ENCODE results near the gene ATP8A2.

Gene ATP8A2

GRCh38 chr13:25860265-25860664 is 488.5 kb downstream of the ATP8A2 start:
- H3K4me1 ChIP-seq (ENCODE audit: insufficient read depth, low read length): no peaks in the 10 kb centered on the region; the same call in 1 of the 2 replicates
- no peaks in the 10 kb centered on the region for H3K9me3 ChIP-seq (ENCODE audit: control insufficient read depth, insufficient read depth, low read length)
- no peaks in the 10 kb centered on the region for H3K36me3 ChIP-seq (ENCODE audit: insufficient read depth, low read length)
- no peak overlapping the region for H3K9ac ChIP-seq (ENCODE audit: low read depth, low read length)

DNA sequence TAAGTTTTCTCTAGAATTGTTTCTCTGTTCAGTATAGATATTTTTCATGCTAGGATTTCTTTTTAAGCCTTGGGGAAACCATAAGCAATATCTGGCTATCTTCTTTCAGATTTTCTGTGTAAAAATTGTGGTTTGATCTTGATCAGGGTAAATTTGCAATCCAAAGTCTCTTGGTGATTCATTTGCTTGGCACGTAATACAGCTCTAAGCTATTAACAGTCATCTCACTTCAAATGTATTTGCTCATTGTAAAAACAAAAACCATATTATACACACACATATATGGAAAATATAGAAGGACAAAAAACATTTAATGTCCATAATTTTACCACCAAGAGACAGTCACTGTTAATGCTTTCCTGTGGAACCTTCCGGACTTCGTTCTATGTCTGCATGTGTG is 489.1 kb downstream of the ATP8A2 start:
- no peak overlapping the region for H3K9ac ChIP-seq (ENCODE audit: low read depth, low read length)
- no peaks in the 10 kb centered on the region for H3K9me3 ChIP-seq (ENCODE audit: control insufficient read depth, insufficient read depth, low read length)
- no peaks in the 10 kb centered on the region; the same call in 1 of the 2 replicates for H3K4me1 ChIP-seq (ENCODE audit: insufficient read depth, low read length)

GRCh38 chr13:25862156-25862555 is 490.4 kb downstream of the ATP8A2 start:
- Histone ChIP-seq H3K9me3 (ENCODE audit: control insufficient read depth, insufficient read depth, low read length) (no peaks in the 10 kb centered on the region), H3K4me1 (ENCODE audit: insufficient read depth, low read length) (no peaks in the 10 kb centered on the region; the same call in 1 of the 2 replicates), H3K36me3 (ENCODE audit: insufficient read depth, low read length) (no peaks in the 10 kb centered on the region), H3K9ac (ENCODE audit: low read depth, low read length) (no peak overlapping the region)

More for the DNA sequence above, 489.1 kb downstream of the ATP8A2 start:
- H3K36me3 ChIP-seq (ENCODE audit: insufficient read depth, low read length): no peaks in the 10 kb centered on the region

DNA sequence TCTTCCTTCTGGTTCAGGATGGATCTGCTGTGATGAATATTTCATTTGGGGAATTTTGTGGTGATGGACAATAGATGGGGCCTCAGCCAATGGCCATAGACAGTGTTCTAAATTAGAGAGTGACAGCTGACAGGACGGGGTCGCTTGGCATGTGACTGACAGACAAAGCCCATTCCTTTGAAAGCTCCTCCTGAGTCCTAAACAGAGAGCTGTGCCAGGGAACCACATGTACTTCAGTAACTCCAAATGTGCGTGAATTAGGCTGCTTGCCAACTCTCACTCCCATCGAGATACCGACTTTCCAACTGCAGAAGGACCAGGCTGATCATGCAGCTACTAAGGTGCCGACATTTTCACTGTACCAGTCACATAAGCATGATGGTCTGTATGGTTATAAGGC is 492.3 kb downstream of the ATP8A2 start:
- no peaks in the 10 kb centered on the region; the same call in 1 of the 2 replicates for H3K4me1 ChIP-seq (ENCODE audit: insufficient read depth, low read length)
- H3K9me3 ChIP-seq (ENCODE audit: control insufficient read depth, insufficient read depth, low read length): no peaks in the 10 kb centered on the region
- no peaks in the 10 kb centered on the region for H3K36me3 ChIP-seq (ENCODE audit: insufficient read depth, low read length)
- no peak overlapping the region for H3K9ac ChIP-seq (ENCODE audit: low read depth, low read length)

- Histone ChIP-seq H3K4me1 (ENCODE audit: insufficient read depth, low read length) (peaks cover 3% of the 10 kb centered on the region; the same call in 1 of the 2 replicates), H3K9me3 (ENCODE audit: control insufficient read depth, insufficient read depth, low read length) (no peaks in the 10 kb centered on the region), H3K36me3 (ENCODE audit: insufficient read depth, low read length) (no peaks in the 10 kb centered on the region), H3K9ac (ENCODE audit: low read depth, low read length) (no peak overlapping the region)
Observed at GRCh38 chr13:25864936-25865335, 493.2 kb downstream of the ATP8A2 start.

DNA sequence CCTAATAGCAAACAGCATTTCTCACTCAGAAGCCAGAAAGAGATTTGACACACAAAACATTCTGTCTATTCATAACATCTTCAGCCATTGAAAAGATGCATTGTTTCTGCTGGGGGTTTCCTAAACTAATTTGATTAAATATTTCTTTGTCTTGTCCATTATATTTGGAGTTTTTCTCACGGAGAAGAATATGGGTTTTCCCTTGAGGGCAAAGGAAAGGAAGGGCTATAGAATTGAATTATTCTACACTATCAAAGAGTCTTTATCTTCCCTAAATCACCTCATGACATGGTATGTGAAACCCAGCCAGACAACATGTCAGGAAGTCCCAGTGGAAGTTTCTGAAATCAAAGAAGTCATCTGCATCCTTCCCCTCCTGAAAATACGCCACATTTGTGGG is 493.6 kb downstream of the ATP8A2 start:
- no peak overlapping the region for H3K9ac ChIP-seq (ENCODE audit: low read depth, low read length)
- H3K36me3 ChIP-seq (ENCODE audit: insufficient read depth, low read length): no peaks in the 10 kb centered on the region
- no peaks in the 10 kb centered on the region for H3K9me3 ChIP-seq (ENCODE audit: control insufficient read depth, insufficient read depth, low read length)
- H3K4me1 ChIP-seq (ENCODE audit: insufficient read depth, low read length): peaks cover 7% of the 10 kb centered on the region

DNA sequence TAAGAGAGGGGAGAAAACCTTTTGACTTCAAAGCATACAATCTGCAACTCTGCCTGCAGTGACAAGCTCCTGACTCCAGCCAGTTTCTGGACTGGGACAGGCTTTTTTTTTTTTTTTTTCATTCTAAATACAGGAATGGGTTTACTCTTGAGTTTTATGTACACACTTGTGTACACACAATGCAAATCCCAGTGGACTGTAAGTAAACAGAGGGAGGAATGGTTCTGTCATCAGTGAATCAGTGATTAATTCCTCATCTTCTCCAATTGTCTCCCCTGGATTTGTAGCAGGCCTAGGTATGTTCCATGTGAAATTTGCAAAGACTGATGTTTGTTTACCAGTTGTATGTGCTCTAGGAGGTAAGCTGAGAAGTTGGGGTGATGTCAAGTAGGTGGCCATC is 495.3 kb downstream of the ATP8A2 start:
- H3K36me3 ChIP-seq (ENCODE audit: insufficient read depth, low read length): no peaks in the 10 kb centered on the region
- H3K9me3 ChIP-seq (ENCODE audit: control insufficient read depth, insufficient read depth, low read length): no peaks in the 10 kb centered on the region
- H3K4me1 ChIP-seq (ENCODE audit: insufficient read depth, low read length): peaks cover 14% of the 10 kb centered on the region; the same call in 1 of the 2 replicates
- no peak overlapping the region for H3K9ac ChIP-seq (ENCODE audit: low read depth, low read length)

- Histone ChIP-seq H3K36me3 (ENCODE audit: insufficient read depth, low read length) (no peaks in the 10 kb centered on the region), H3K9ac (ENCODE audit: low read depth, low read length) (no peak overlapping the region), H3K4me1 (ENCODE audit: insufficient read depth, low read length) (peaks cover 14% of the 10 kb centered on the region; the same call in 1 of the 2 replicates), H3K9me3 (ENCODE audit: control insufficient read depth, insufficient read depth, low read length) (no peaks in the 10 kb centered on the region)
Observed at GRCh38 chr13:25868490-25868889, 496.7 kb downstream of the ATP8A2 start.

GRCh38 chr13:25869941-25870340 is 498.2 kb downstream of the ATP8A2 start:
- no peaks in the 10 kb centered on the region for H3K36me3 ChIP-seq (ENCODE audit: insufficient read depth, low read length)
- H3K4me1 ChIP-seq (ENCODE audit: insufficient read depth, low read length): peaks cover 16% of the 10 kb centered on the region; the same call in 1 of the 2 replicates

GRCh38 chr13:25871389-25872125 is 499.8 kb downstream of the ATP8A2 start:
- Histone ChIP-seq H3K4me1 (ENCODE audit: insufficient read depth, low read length) (peaks cover 16% of the 10 kb centered on the region; the same call in 1 of the 2 replicates), H3K9ac (ENCODE audit: low read depth, low read length) (no peak overlapping the region), H3K36me3 (ENCODE audit: insufficient read depth, low read length) (no peaks in the 10 kb centered on the region), H3K9me3 (ENCODE audit: control insufficient read depth, insufficient read depth, low read length) (no peaks in the 10 kb centered on the region)

More at GRCh38 chr13:25869941-25870340, 498.2 kb downstream of the ATP8A2 start:
- no peak overlapping the region for H3K9ac ChIP-seq (ENCODE audit: low read depth, low read length)
- H3K9me3 ChIP-seq (ENCODE audit: control insufficient read depth, insufficient read depth, low read length): no peaks in the 10 kb centered on the region

DNA sequence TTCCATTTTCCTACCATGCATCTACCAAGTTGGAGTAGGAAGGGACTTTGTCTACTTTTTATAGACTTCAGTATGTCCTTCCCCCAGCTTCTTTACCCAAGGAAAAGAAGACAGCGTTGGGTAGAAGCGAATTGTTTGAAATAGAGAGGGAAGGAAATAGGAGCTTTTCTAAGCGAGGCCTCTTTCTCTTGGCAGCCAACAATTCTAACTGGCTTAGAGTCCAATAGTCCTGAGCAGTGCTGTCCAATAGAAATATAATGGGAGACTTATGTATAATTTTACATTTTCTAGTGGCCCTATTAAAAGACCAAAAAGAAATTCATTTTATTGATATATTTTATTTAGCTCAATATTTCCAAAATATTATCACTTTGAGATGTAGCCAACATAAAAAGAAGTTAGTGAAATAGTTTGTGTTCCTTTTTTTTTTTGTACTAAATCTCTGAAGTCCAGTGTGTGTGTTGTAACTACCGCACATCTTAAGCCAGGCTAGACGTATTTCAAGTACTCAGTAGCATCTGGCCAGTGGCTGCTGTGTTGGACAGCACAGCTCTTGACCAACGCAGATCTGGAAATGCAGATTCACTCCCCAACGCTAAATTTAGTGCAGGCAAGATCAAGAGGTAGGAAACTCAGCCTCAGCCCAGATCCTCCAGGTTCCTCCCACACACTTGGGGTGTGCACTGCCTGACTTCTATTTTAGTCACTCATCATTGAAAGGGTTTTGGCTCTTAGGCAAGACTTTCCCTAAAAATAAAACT is 500.9 kb downstream of the ATP8A2 start:
- H3K9ac ChIP-seq (ENCODE audit: low read depth, low read length): no peak overlapping the region

DNA sequence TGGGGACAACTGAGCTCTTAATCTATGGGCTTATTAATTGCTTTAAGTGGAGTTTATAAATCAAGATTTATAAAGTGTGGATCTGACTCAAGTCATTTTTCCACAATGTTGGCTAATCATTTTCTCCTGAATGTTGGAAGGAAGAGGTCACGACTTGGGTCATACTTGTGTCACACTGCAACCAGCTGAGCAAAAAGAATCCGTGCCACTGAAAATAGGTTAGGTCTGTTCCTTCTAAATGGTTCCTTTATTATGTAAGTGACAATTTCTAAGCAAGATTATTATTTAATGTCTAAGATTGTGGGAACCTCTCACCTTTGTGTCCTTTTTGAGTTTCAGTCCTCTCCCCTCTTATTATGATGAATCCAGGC is 501.5 kb downstream of the ATP8A2 start:
- Histone ChIP-seq H3K9me3 (ENCODE audit: control insufficient read depth, insufficient read depth, low read length) (no peaks in the 10 kb centered on the region), H3K4me1 (ENCODE audit: insufficient read depth, low read length) (peaks cover 16% of the 10 kb centered on the region; the same call in 1 of the 2 replicates), H3K36me3 (ENCODE audit: insufficient read depth, low read length) (no peaks in the 10 kb centered on the region), H3K9ac (ENCODE audit: low read depth, low read length) (no peak overlapping the region)

More for the DNA sequence above, 500.9 kb downstream of the ATP8A2 start:
- Histone ChIP-seq H3K9me3 (ENCODE audit: control insufficient read depth, insufficient read depth, low read length) (no peaks in the 10 kb centered on the region), H3K4me1 (ENCODE audit: insufficient read depth, low read length) (peaks cover 16% of the 10 kb centered on the region; the same call in 1 of the 2 replicates), H3K36me3 (ENCODE audit: insufficient read depth, low read length) (no peaks in the 10 kb centered on the region)

DNA sequence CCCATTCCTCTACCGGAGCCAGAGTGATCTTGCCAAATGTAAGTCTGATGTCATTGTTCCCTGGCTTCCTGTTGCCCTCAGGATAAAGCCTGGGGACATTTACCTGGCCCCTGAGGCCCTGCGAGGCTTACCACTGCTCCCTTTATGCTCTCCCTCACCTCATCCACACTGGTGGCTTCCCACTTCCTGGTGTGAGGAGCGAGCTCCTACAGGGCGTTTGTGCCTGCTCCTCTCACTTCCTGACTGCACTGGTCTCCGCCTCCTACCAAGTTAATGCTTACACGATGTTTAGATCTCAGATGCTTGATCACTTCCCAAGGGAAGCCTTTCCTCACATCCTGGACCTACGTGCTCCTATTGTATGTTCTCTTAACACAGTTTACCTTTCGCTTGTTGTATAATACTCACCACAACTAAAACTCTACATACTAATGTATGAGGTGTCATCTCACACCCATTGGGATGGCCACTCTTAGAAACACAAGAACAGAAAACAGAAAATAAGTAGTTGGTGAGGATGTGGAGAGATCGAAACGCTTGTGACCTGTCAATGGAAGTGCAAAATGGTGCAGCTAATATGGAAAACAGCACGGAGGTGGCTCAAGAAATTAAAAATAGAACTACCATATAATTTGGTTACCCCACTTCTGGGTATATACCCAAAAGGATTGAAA is 502.4 kb downstream of the ATP8A2 start:
- Histone ChIP-seq H3K9ac (ENCODE audit: low read depth, low read length) (no peak overlapping the region), H3K9me3 (ENCODE audit: control insufficient read depth, insufficient read depth, low read length) (no peaks in the 10 kb centered on the region), H3K4me1 (ENCODE audit: insufficient read depth, low read length) (peaks cover 16% of the 10 kb centered on the region; the same call in 1 of the 2 replicates)

DNA sequence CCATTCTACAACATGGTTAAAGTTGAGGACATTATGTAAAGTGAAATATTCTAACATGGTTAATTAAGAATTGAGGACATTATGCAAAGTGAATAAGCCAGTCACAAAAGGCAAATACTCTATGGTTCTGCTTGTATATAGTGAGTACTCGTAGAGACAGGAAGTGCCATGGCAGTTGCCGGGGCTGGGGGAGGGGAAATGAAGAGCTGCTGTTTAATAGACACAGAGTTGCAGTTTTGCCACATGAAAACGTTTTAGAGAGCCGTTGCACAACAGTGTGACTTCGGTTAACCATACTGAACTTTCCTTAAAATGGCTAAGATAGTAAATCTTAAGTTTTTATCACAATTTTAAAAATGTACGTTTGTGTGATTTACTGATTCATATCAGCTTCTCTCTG is 503.1 kb downstream of the ATP8A2 start:
- Histone ChIP-seq H3K36me3 (ENCODE audit: insufficient read depth, low read length) (no peaks in the 10 kb centered on the region), H3K4me1 (ENCODE audit: insufficient read depth, low read length) (peaks cover 13% of the 10 kb centered on the region; the same call in 1 of the 2 replicates), H3K9ac (ENCODE audit: low read depth, low read length) (no peak overlapping the region), H3K9me3 (ENCODE audit: control insufficient read depth, insufficient read depth, low read length) (no peaks in the 10 kb centered on the region)

More for the DNA sequence above, 502.4 kb downstream of the ATP8A2 start:
- H3K36me3 ChIP-seq (ENCODE audit: insufficient read depth, low read length): no peaks in the 10 kb centered on the region
